Kidney (tissue), 14 donors: Measurements from ENCODE around the gene KY. TPM values are rescaled to one million over a fixed set of nuclear protein-coding genes. Genes with fewer than 3 reads are reported as not detected.

Experiments used
- DNase-seq, 5 donors: peaks; one replicate each; pipeline ENCODE4 v3.0.0-alpha.2; 2013 to 2020
- FAIRE-seq: peaks from 2 replicates; lab custom pipeline; 2012; peaks lifted over from hg19 to GRCh38; lab: Jason Lieb, UNC
- H3K27ac ChIP-seq, 2 donors: one replicate each; pipeline ENCODE4 v1.7.0; 2013; ENCODE audit warnings: low read depth in 2 of 2, low read length in 2 of 2, inconsistent platforms in 1 of 2
- H3K27me3 ChIP-seq: one replicate; pipeline ENCODE4 v1.7.1; 2013; ENCODE audit warnings: low read length, inconsistent platforms; ENCODE audit not compliant: control insufficient read depth, insufficient read depth
- H3K36me3 ChIP-seq, 3 donors: one replicate each; pipeline versions ENCODE4 v1.7.0 to v1.7.1; 2013; ENCODE audit warnings: low read length in 3 of 3, control low read depth in 1 of 3, inconsistent platforms in 1 of 3; ENCODE audit not compliant: insufficient read depth in 3 of 3, control insufficient read depth in 2 of 3
- H3K4me1 ChIP-seq, 3 donors: one replicate each; pipeline versions ENCODE4 v1.7.0 to v1.7.1; 2013; ENCODE audit warnings: low read length in 3 of 3, inconsistent platforms in 1 of 3, low read depth in 1 of 3; ENCODE audit not compliant: control insufficient read depth in 2 of 3, insufficient read depth in 2 of 3
- H3K4me3 ChIP-seq, 3 donors: one replicate each; pipeline versions ENCODE4 v1.7.0 to v1.8.1; 2013; ENCODE audit warnings: low read length in 3 of 3, control low read depth in 1 of 3, inconsistent platforms in 1 of 3
- H3K9ac ChIP-seq, 3 donors: one replicate each; pipeline versions ENCODE4 v1.7.0 to v1.7.1; 2013; ENCODE audit warnings: low read length in 3 of 3, control low read depth in 1 of 3, inconsistent platforms in 1 of 3
- H3K9me3 ChIP-seq, 3 donors: one replicate each; pipeline versions ENCODE4 v1.7.0 to v1.7.1; 2013; ENCODE audit warnings: low read length in 3 of 3, control low read depth in 1 of 3, inconsistent platforms in 1 of 3; ENCODE audit not compliant: control insufficient read depth in 2 of 3, insufficient read depth in 1 of 3
- intact Hi-C: fragments of 100-400 bp; cut with DNase I; formaldehyde crosslinking; loops from one replicate; pipeline ENCODE4 v1.11.1; 2022
- polyA plus RNA-seq: library from polyadenylated mRNA; stranded (reverse); fragments of 350-450 nt; fragmentation: Illumina TruSeq; extraction: RNeasy Lipid Tissue Mini Kit (QIAGEN cat#74804); gene quantifications from one replicate; pipeline ENCODE4 v1.2.3, GENCODE V29; 2014; ENCODE audit warnings: low read depth, low replicate concordance; ENCODE audit not compliant: insufficient read depth
- total RNA-seq: library from RNA; stranded (reverse); fragmentation: NEBNext Ultra II Directional; extraction: Animal tissue kit (Norgen Biotek cat#: 25700); gene quantifications from one replicate; pipeline ENCODE4 v1.2.1, GENCODE V29; 2021
- TF ChIP-seq, protein P1 (sequence below): IDR thresholded peaks from 3 replicates; pipeline ENCODE4 v1.5.1; 2012; ENCODE audit warnings: mild to moderate bottlenecking, moderate library complexity, borderline replicate concordance; ENCODE audit not compliant: insufficient read depth; ENCODE audit errors: extremely low read depth
- donor health status: control.
- donor health status: control.
- donor health status: control.
- donor health status: control.
- donor health status: control.
- donor health status: DM: yes; HTN: yes; CAD: no.
- donor health status: Normal renal cell carcinoma (clear cell type).

The KY gene
- total and polyA plus RNA-seq, 2 donors from 2014 or later = 0.50 to 0.69 TPM

GRCh38 chr3:134649106-134649705 lies 1.6 kb downstream of the KY start:
- intact Hi-C loops = no loop called here
- no peak for FAIRE-seq
- H3K36me3 ChIP-seq = no peaks in the 10 kb centered on the region
- no peaks in the 10 kb centered on the region for H3K9me3 ChIP-seq
- no peak overlapping the region for H3K9ac ChIP-seq
- TF ChIP-seq, protein P1, sequence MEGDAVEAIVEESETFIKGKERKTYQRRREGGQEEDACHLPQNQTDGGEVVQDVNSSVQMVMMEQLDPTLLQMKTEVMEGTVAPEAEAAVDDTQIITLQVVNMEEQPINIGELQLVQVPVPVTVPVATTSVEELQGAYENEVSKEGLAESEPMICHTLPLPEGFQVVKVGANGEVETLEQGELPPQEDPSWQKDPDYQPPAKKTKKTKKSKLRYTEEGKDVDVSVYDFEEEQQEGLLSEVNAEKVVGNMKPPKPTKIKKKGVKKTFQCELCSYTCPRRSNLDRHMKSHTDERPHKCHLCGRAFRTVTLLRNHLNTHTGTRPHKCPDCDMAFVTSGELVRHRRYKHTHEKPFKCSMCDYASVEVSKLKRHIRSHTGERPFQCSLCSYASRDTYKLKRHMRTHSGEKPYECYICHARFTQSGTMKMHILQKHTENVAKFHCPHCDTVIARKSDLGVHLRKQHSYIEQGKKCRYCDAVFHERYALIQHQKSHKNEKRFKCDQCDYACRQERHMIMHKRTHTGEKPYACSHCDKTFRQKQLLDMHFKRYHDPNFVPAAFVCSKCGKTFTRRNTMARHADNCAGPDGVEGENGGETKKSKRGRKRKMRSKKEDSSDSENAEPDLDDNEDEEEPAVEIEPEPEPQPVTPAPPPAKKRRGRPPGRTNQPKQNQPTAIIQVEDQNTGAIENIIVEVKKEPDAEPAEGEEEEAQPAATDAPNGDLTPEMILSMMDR = no peak
- no peaks in the 10 kb centered on the region for H3K27me3 ChIP-seq
- H3K4me1 ChIP-seq = peaks cover 0 to 2% (median 0%) of the 10 kb centered on the region in 3 donors
- no peak for DNase-seq
- H3K27ac ChIP-seq = no peak overlapping the region
- H3K4me3 ChIP-seq = no peak overlapping the region

- Histone ChIP-seq H3K9me3 (no peaks in the 10 kb centered on the region), H3K4me1 (peaks cover 0 to 2% (median 0%) of the 10 kb centered on the region in 3 donors), H3K27me3 (no peaks in the 10 kb centered on the region), H3K27ac (no peak overlapping the region), H3K9ac (no peak overlapping the region), H3K4me3 (no peak overlapping the region), H3K36me3 (no peaks in the 10 kb centered on the region)
- intact Hi-C loops = no loop called here
- FAIRE-seq (no peak), DNase-seq (no peak)
- TF ChIP-seq, protein P1 = no peak
Measured at GRCh38 chr3:134647902-134648760, 2.7 kb downstream of the KY start.

DNA sequence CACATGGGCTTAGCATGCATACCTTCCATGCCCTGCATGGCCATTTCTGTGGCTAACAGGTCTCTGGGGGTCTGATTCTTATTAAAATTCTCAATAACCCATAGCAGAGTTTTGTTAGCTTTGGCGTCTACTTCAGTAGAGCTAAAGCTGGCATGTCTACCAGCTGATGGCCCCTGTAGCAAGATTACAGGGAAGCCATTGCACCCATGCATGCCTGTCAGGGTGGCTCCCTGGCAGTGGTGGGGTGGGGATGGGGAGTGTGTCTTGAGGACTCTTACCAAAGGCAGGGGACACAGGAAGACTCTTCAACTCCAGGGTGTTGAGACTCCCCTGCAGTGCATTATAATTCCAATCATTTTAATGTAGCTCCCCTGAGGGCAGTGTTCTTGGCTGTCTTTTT lies 4.7 kb downstream of the KY start:
- peaks cover 0 to 2% (median 0%) of the 10 kb centered on the region in 3 donors for H3K4me1 ChIP-seq
- no peak for DNase-seq
- no peak for FAIRE-seq
- no peak overlapping the region for H3K4me3 ChIP-seq
- intact Hi-C loops = no loop called here
- H3K27me3 ChIP-seq = no peaks in the 10 kb centered on the region
- H3K36me3 ChIP-seq = no peaks in the 10 kb centered on the region
- H3K27ac ChIP-seq = no peak overlapping the region
- no peaks in the 10 kb centered on the region for H3K9me3 ChIP-seq
- TF ChIP-seq, protein P1 = no peak
- no peak overlapping the region for H3K9ac ChIP-seq
